ENCODE data around the gene RREB1.
"Not testable (repeated sequence)": the region's sequence is repeated elsewhere in the genome, so short reads cannot be mapped to it uniquely, and the experiment has no call there.

The RREB1 gene

GRCh38 chr6:7155871-7156579 lies 48.3 kb downstream of the RREB1 start:
- H3K27me3 ChIP-seq = no peaks in the 10 kb centered on the region
- no peak for TF ChIP-seq Cebpa-rat (IDR thresholded peaks at IDR 0.05)
- H3K27ac ChIP-seq = peak overlapping the region; percentile 27 to 78 (median 69); a peak in 18 of 22 replicates
- H3K4me1 ChIP-seq = peaks cover 57 to 99% (median 79%) of the 10 kb centered on the region in 10 experiments
- H3K36me3 ChIP-seq = peaks cover 0 to 47% (median 3%) of the 10 kb centered on the region in 11 experiments; a peak in 7 of 22 replicates
- H4K20me1 ChIP-seq = peaks cover 80 to 100% (median 100%) of the 10 kb centered on the region in 11 experiments
- H3K4me3 ChIP-seq = no peak overlapping the region
- H3K9ac ChIP-seq = peak overlapping the region; percentile 1 to 66 (median 39); a peak in 13 of 22 replicates
- peak overlapping the region; percentile 65 to 92 (median 82) for H3K4me2 ChIP-seq
- no peaks in the 10 kb centered on the region for H3K9me3 ChIP-seq (replicated peaks in 1 of 11)

- peaks cover 0 to 50% (median 0%) of the 10 kb centered on the region in 11 experiments; a peak in 7 of 22 replicates for H3K36me3 ChIP-seq
- peak overlapping the region in 4 of 11 experiments; percentile 1 to 66 (median 56); a peak in 2 of 22 replicates for H3K9ac ChIP-seq
- H3K4me1 ChIP-seq = peaks cover 58 to 99% (median 79%) of the 10 kb centered on the region in 10 experiments
- no peak overlapping the region for H3K4me3 ChIP-seq
- H3K4me2 ChIP-seq = peak overlapping the region; percentile 65 to 92 (median 82)
- H3K27ac ChIP-seq = peak overlapping the region in 6 of 11 experiments; percentile 49 to 70 (median 64); a peak in 8 of 22 replicates
- no peaks in the 10 kb centered on the region for H3K27me3 ChIP-seq
- no peaks in the 10 kb centered on the region for H3K9me3 ChIP-seq (replicated peaks in 1 of 11)
- no peak for TF ChIP-seq Cebpa-rat (IDR thresholded peaks at IDR 0.05)
- H4K20me1 ChIP-seq = peaks cover 80 to 100% (median 100%) of the 10 kb centered on the region in 11 experiments
Observed at GRCh38 chr6:7156643-7157278, 49.0 kb downstream of the RREB1 start.

- not testable (repeated sequence) for H3K9me3 ChIP-seq (replicated peaks in 1 of 11); H3K27ac ChIP-seq; H3K9ac ChIP-seq; H3K4me3 ChIP-seq; H3K27me3 ChIP-seq
- H4K20me1 ChIP-seq = peaks cover 80 to 100% (median 100%) of the 10 kb centered on the region in 11 experiments
- peaks cover 0 to 55% (median 0%) of the 10 kb centered on the region in 11 experiments; a peak in 8 of 22 replicates for H3K36me3 ChIP-seq
- peak overlapping the region; percentile 65 to 92 (median 82); a peak in 14 of 22 replicates for H3K4me2 ChIP-seq
- H3K4me1 ChIP-seq = peaks cover 63 to 99% (median 80%) of the 10 kb centered on the region in 10 experiments
Observed at GRCh38 chr6:7157307-7157706, 49.5 kb downstream of the RREB1 start.

GRCh38 chr6:7157752-7158616 lies 50.2 kb downstream of the RREB1 start:
- H3K27me3 ChIP-seq = no peaks in the 10 kb centered on the region
- H3K4me2 ChIP-seq = peak overlapping the region in 5 of 11 experiments; percentile 6 to 92 (median 87); a peak in 5 of 22 replicates
- H3K9me3 ChIP-seq (replicated peaks in 1 of 11) = no peaks in the 10 kb centered on the region
- peaks cover 0 to 62% (median 4%) of the 10 kb centered on the region in 11 experiments; a peak in 10 of 22 replicates for H3K36me3 ChIP-seq
- no peak overlapping the region for H3K27ac ChIP-seq
- H3K9ac ChIP-seq = no peak overlapping the region
- peaks cover 64 to 99% (median 80%) of the 10 kb centered on the region in 10 experiments for H3K4me1 ChIP-seq
- TF ChIP-seq Cebpa-rat (IDR thresholded peaks at IDR 0.05) = no peak
- peaks cover 83 to 100% (median 100%) of the 10 kb centered on the region in 11 experiments for H4K20me1 ChIP-seq
- no peak overlapping the region for H3K4me3 ChIP-seq

GRCh38 chr6:7159790-7160525 lies 52.2 kb downstream of the RREB1 start:
- Histone ChIP-seq H3K4me3 (no peak overlapping the region), H4K20me1 (peaks cover 75 to 100% (median 100%) of the 10 kb centered on the region in 11 experiments), H3K27me3 (no peaks in the 10 kb centered on the region), H3K9me3 (replicated peaks in 1 of 11) (no peaks in the 10 kb centered on the region), H3K4me1 (peaks cover 69 to 99% (median 79%) of the 10 kb centered on the region in 10 experiments), H3K27ac (no peak overlapping the region), H3K9ac (peak overlapping the region in 1 of 11 experiments; percentile 10; a peak in 1 of 22 replicates), H3K36me3 (peaks cover 0 to 69% (median 14%) of the 10 kb centered on the region in 11 experiments; a peak in 15 of 22 replicates), H3K4me2 (0 out of 22 replicates have a peak overlapping the region, but pooled peaks of 1 of the 11 experiments have one; percentile 14)
- TF ChIP-seq Cebpa-rat (IDR thresholded peaks at IDR 0.05) = no peak

- H4K20me1 ChIP-seq = peaks cover 72 to 100% (median 100%) of the 10 kb centered on the region in 11 experiments
- H3K4me3 ChIP-seq = no peak overlapping the region
- H3K4me2 ChIP-seq = peak overlapping the region; percentile 23 to 89 (median 58)
- no peak overlapping the region for H3K9ac ChIP-seq
- no peak for TF ChIP-seq Cebpa-rat (IDR thresholded peaks at IDR 0.05)
- H3K27ac ChIP-seq = no peak overlapping the region
- H3K36me3 ChIP-seq = peaks cover 0 to 70% (median 15%) of the 10 kb centered on the region in 11 experiments; a peak in 16 of 22 replicates
- H3K9me3 ChIP-seq (replicated peaks in 1 of 11) = no peaks in the 10 kb centered on the region
- no peaks in the 10 kb centered on the region for H3K27me3 ChIP-seq
- peaks cover 69 to 99% (median 79%) of the 10 kb centered on the region in 10 experiments for H3K4me1 ChIP-seq
Observed at GRCh38 chr6:7161253-7161623, 53.5 kb downstream of the RREB1 start.

- no peak for TF ChIP-seq Cebpa-rat (IDR thresholded peaks at IDR 0.05)
- peak overlapping the region in 2 of 11 experiments; percentile 20 to 31; a peak in 2 of 22 replicates for H3K9ac ChIP-seq
- H3K4me1 ChIP-seq = peaks cover 69 to 99% (median 79%) of the 10 kb centered on the region in 10 experiments
- peak overlapping the region; percentile 23 to 89 (median 58); a peak in 21 of 22 replicates for H3K4me2 ChIP-seq
- no peak overlapping the region for H3K4me3 ChIP-seq
- no peaks in the 10 kb centered on the region for H3K9me3 ChIP-seq (replicated peaks in 1 of 11)
- no peaks in the 10 kb centered on the region for H3K27me3 ChIP-seq
- no peak overlapping the region for H3K27ac ChIP-seq
- peaks cover 68 to 100% (median 100%) of the 10 kb centered on the region in 11 experiments for H4K20me1 ChIP-seq
- peaks cover 0 to 74% (median 15%) of the 10 kb centered on the region in 11 experiments; a peak in 16 of 22 replicates for H3K36me3 ChIP-seq
Observed at GRCh38 chr6:7161845-7162244, 54.1 kb downstream of the RREB1 start.

Measured in BLaER1 treated with 17β-estradiol and CSF1 and Interleukin-3, amounts not matched to agents 10 nM and 100 nM (cell line).